22Rv1 (cell line): ENCODE data around the gene RABGAP1L.

Source experiments
- H3K27ac ChIP-seq: fragments of 450-650 bp; 2 replicates; pipeline ENCODE4 v1.5.1; 2017
- CTCF ChIP-seq: fragments of 450-650 bp; IDR thresholded peaks from 2 replicates; pipeline ENCODE4 v1.5.1; 2017; ENCODE audit warnings: mild to moderate bottlenecking
- ZFX ChIP-seq: fragments of 450-650 bp; IDR thresholded peaks from 2 replicates; pipeline ENCODE4 v1.6.1; 2017; ENCODE audit warnings: antibody characterized with exemption, borderline replicate concordance

Gene RABGAP1L

GRCh38 chr1:174920093-174920492, 760.8 kb downstream of the RABGAP1L start:
- TF ChIP-seq CTCF (no peak), ZFX (no peak)
- H3K27ac ChIP-seq, result no peak overlapping the region

- no peak overlapping the region for H3K27ac ChIP-seq
- TF ChIP-seq CTCF (no peak), ZFX (no peak)
Measured at GRCh38 chr1:174922121-174922520, 762.8 kb downstream of the RABGAP1L start.

GRCh38 chr1:174923820-174924219, 764.5 kb downstream of the RABGAP1L start:
- no peak overlapping the region for H3K27ac ChIP-seq
- TF ChIP-seq CTCF, result no peak
- TF ChIP-seq ZFX, result no peak

GRCh38 chr1:174928541-174928940, 769.2 kb downstream of the RABGAP1L start:
- H3K27ac ChIP-seq, result no peak overlapping the region
- TF ChIP-seq CTCF (no peak), ZFX (no peak)

- H3K27ac ChIP-seq, result no peak overlapping the region
- TF ChIP-seq CTCF (no peak), ZFX (no peak)
Measured at GRCh38 chr1:174931214-174931613, 771.9 kb downstream of the RABGAP1L start.

GRCh38 chr1:174932587-174932986, 773.3 kb downstream of the RABGAP1L start:
- TF ChIP-seq ZFX (no peak), CTCF (no peak)
- H3K27ac ChIP-seq, result no peak overlapping the region

- no peak overlapping the region for H3K27ac ChIP-seq
- no peak for TF ChIP-seq CTCF
- no peak for TF ChIP-seq ZFX
Measured at GRCh38 chr1:174935961-174936727, 776.8 kb downstream of the RABGAP1L start.
